Right renal cortex interstitium (tissue), 3 donors: ENCODE measurements around the gene FCER2. TPM values are rescaled to one million over a fixed set of nuclear protein-coding genes. Genes with fewer than 3 reads are reported as not detected.

Experiments used
- DNase-seq, 3 donors: peaks; one replicate each; pipeline ENCODE4 v3.0.0-alpha.2; 2013; ENCODE audit warnings: low read depth in 3 of 3, low spot score in 2 of 3
- polyA plus RNA-seq, 3 donors: library from polyadenylated mRNA; unstranded; fragments of 120-200 nt; gene quantifications; one replicate each; pipeline ENCODE4 v1.2.1, GENCODE V29; 2013; ENCODE audit not compliant: insufficient read length in 3 of 3

FCER2 gene
- polyA plus RNA-seq, 3 donors: 0.22 TPM; not detected in 2

GRCh38 chr19:7704280-7705060 is 2.5 kb upstream of the FCER2 start:
- no peak for DNase-seq

- no peak for DNase-seq
Measured at GRCh38 chr19:7703332-7703731, 1.4 kb upstream of the FCER2 start.

- DNase-seq: no peak
Measured at GRCh38 chr19:7701049-7701653, 780 bp downstream of the FCER2 start.

GRCh38 chr19:7699417-7700401 is 2.2 kb downstream of the FCER2 start:
- DNase-seq: no peak

GRCh38 chr19:7699003-7699402 is 2.9 kb downstream of the FCER2 start:
- DNase-seq: no peak

- DNase-seq: no peak
Measured at GRCh38 chr19:7698583-7698982, 3.3 kb downstream of the FCER2 start.

GRCh38 chr19:7697721-7698287 is 4.1 kb downstream of the FCER2 start:
- no peak for DNase-seq

- no peak for DNase-seq
Measured at GRCh38 chr19:7694499-7694898, 7.4 kb downstream of the FCER2 start.

GRCh38 chr19:7692417-7693088 is 9.4 kb downstream of the FCER2 start:
- DNase-seq: no peak

GRCh38 chr19:7691497-7691896 is 10.4 kb downstream of the FCER2 start:
- no peak for DNase-seq

GRCh38 chr19:7690779-7691258 is 11.1 kb downstream of the FCER2 start:
- no peak for DNase-seq

- no peak for DNase-seq
Measured at GRCh38 chr19:7689165-7689564, 12.8 kb downstream of the FCER2 start.

GRCh38 chr19:7687177-7687576 is 14.8 kb downstream of the FCER2 start:
- no peak for DNase-seq

GRCh38 chr19:7685546-7686445 is 16.1 kb downstream of the FCER2 start:
- DNase-seq: no peak

- DNase-seq: no peak
Measured at GRCh38 chr19:7682175-7682855, 19.6 kb downstream of the FCER2 start.

- DNase-seq: peak in 2 of 3 donors; percentile 52 to 69
Measured at GRCh38 chr19:7681340-7682174, 20.4 kb downstream of the FCER2 start.

GRCh38 chr19:7680606-7681339 is 21.2 kb downstream of the FCER2 start, which contains the start of gene TRAPPC5:
TRAPPC5 (plus strand) TSS chr19:7680833; CDS start chr19:7682254, 1,421 bp downstream.
- peak; percentile 50 to 81 (median 70) for DNase-seq
